AG09319 (cell line): Measurements from ENCODE around the gene CCDC27.

Experiments
- DNase-seq: peaks from one replicate; pipeline ENCODE4 v3.0.0-alpha.2; 2010; ENCODE audit warnings: low read depth; ENCODE audit errors: extremely low read depth
- TF ChIP-seq, protein P1 (sequence below): IDR thresholded peaks from 2 replicates; pipeline ENCODE4 v1.5.1; 2011; ENCODE audit warnings: low read depth, mild to moderate bottlenecking, inconsistent platforms, low read length, moderate library complexity

Gene CCDC27

GRCh38 chr1:3752400-3752945, at the start of gene CCDC27:
CCDC27 (plus strand) TSS chr1:3752450; CDS start chr1:3752482, 32 bp downstream.
- DNase-seq = no peak
- TF ChIP-seq, protein P1, sequence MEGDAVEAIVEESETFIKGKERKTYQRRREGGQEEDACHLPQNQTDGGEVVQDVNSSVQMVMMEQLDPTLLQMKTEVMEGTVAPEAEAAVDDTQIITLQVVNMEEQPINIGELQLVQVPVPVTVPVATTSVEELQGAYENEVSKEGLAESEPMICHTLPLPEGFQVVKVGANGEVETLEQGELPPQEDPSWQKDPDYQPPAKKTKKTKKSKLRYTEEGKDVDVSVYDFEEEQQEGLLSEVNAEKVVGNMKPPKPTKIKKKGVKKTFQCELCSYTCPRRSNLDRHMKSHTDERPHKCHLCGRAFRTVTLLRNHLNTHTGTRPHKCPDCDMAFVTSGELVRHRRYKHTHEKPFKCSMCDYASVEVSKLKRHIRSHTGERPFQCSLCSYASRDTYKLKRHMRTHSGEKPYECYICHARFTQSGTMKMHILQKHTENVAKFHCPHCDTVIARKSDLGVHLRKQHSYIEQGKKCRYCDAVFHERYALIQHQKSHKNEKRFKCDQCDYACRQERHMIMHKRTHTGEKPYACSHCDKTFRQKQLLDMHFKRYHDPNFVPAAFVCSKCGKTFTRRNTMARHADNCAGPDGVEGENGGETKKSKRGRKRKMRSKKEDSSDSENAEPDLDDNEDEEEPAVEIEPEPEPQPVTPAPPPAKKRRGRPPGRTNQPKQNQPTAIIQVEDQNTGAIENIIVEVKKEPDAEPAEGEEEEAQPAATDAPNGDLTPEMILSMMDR = no peak

DNA sequence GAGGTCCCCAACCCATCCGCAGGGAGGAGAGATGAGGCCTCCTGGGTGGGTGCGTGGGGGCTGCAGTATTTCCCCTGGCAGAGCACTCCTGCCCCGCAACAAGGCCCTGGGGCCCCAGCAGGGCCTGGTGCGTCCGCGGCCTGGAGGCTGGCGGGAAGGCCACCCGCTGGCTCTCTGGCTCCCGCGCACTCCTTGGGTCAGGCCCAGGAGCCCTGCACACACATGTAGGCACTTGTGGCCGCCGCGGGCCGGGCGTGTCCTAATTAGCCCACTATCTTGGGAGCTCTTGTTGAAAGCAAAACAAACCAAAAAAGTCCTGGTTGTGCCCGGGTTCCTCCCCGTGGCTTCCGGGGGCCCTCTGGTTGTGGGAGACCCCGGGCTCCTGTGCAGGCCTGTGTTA, 49.7 kb upstream of the CCDC27 start:
- TF ChIP-seq, protein P1 = no peak
- DNase-seq = no peak

GRCh38 chr1:3702990-3703728, 49.1 kb upstream of the CCDC27 start:
- no peak for DNase-seq
- TF ChIP-seq, protein P1 = no peak

DNA sequence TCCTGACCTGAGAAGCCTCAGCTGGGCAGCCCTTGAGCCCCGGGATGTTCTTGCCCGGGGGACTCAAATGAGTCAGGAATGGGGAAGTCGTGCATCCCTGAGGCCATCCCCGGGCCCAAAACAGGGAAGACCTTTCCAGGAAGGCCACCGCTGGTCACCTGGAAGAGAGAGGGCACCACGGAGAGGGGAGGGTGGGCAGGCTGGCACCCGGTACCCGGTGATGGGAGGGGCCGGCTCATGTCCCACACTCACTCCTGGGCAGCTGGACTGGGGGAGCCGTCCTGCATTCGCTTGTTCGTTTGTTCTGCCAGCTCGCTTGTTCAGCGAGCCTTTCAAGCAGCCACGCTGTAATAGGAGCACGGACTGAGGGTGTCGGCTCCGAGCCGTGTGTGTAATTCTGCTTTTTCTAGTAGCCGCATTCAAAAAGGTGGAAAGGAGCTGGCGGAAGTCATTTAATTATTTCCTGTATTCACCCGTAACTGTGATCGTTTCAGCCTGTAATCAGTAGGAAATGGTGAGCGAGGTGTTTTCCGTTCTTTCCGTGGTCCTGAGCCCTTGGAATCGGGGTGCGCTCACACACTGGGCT, 48.4 kb upstream of the CCDC27 start:
- DNase-seq = no peak
- TF ChIP-seq, protein P1 = no peak

GRCh38 chr1:3705341-3705950, 46.8 kb upstream of the CCDC27 start:
- TF ChIP-seq, protein P1 = no peak

GRCh38 chr1:3706651-3707297, 45.5 kb upstream of the CCDC27 start:
- TF ChIP-seq, protein P1 = no peak
- DNase-seq = no peak

More at GRCh38 chr1:3705341-3705950, 46.8 kb upstream of the CCDC27 start:
- DNase-seq = no peak
